Inflammatory macrophage treated with lipopolysaccharide for 1 hour (primary cell): ENCODE results near the gene ATF7IP2.
A peak's percentile ranks its signal among the peaks of the same experiment; 100 is the strongest.
"Not testable (repeated sequence)": the region's sequence is repeated elsewhere in the genome, so short reads cannot be mapped to it uniquely, and the experiment has no call there.

Experiments
- DNase-seq, 2 donors: peaks; one replicate each; pipeline ENCODE4 v3.0.0-alpha.2; 2020 to 2022

ATF7IP2 gene

DNA sequence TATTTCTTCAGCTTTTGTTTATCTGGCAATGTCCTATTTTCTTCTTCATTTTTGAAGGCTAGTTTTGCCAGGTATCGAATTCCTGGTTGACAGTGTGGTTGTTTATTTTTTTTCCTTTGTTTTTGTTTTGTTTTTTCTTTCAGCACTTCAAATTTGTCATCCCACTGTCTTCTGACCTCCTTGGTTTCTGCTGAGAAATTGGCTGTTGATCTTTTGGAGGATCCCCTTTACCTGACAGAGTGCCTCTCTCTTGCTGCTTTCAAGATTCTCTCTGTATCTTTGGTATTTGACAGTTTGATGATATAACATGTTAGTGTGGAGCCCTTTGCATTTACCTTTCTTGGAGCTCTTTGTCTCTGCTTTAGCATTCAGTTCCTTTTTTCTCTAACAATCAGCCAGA is 9.6 kb upstream of the ATF7IP2 start:
- no peak for DNase-seq

- DNase-seq, result no peak
These were observed 2.2 kb upstream of the ATF7IP2 start for GRCh38 chr16:10383626-10384025.

GRCh38 chr16:10386517-10387100 is 748 bp downstream of the ATF7IP2 start:
- DNase-seq, result peak in 1 of 2 donors; percentile 10

DNA sequence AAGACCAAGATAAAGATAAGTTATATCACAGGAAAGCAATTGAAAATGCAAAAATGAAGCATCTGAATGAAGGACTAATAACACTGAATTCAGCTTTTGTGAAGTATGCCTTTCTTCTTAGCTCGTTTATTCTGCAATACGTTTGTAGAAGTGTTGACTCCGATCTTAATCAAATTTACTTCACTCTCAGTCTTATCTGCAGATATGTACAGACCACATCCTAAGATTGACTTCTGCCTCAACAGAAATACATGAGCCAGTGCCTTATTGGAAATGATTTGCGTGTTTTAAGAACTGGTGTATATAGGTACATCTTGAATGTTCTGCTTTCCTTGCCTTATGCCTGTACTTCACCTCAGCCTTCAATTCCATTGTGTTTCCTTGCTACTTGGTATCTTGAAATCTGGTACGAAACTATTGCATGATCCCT is 1.3 kb downstream of the ATF7IP2 start:
- no peak for DNase-seq

GRCh38 chr16:10388988-10389387 is 3.1 kb downstream of the ATF7IP2 start:
- DNase-seq, result no peak

GRCh38 chr16:10390330-10390729 is 4.5 kb downstream of the ATF7IP2 start:
- no peak for DNase-seq

GRCh38 chr16:10390867-10391266 is 5.0 kb downstream of the ATF7IP2 start:
- DNase-seq, result no peak

- DNase-seq, result no peak
These were observed 5.5 kb downstream of the ATF7IP2 start for GRCh38 chr16:10391339-10391738.

DNA sequence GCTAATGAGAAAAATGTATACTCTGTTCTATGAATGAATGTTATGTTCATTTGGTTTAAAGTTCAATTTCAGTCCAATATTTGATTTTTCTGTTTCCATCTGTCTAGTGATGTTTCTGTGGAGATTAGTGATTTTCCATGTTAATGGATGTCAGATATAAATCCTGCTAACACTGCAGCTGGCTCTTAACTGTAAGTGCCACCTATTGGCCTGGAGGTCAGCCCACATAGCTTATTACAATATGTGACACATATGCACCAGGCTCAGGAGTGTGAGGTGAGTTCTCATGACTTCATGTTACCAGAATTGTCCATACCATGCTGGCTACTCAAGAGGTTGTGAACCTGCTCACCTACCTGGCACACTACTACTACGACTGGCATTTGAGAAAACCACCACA is 17.1 kb downstream of the ATF7IP2 start:
- no peak for DNase-seq

GRCh38 chr16:10405386-10405939 is 19.6 kb downstream of the ATF7IP2 start:
- no peak for DNase-seq

- DNase-seq, result no peak
These were observed 23.0 kb downstream of the ATF7IP2 start for GRCh38 chr16:10408824-10409381.

GRCh38 chr16:10409713-10410112 is 23.9 kb downstream of the ATF7IP2 start:
- DNase-seq, result not testable (repeated sequence)

- no peak for DNase-seq
These were observed 24.6 kb downstream of the ATF7IP2 start for GRCh38 chr16:10410469-10410868.

GRCh38 chr16:10412935-10413601 is 27.2 kb downstream of the ATF7IP2 start:
- no peak for DNase-seq

DNA sequence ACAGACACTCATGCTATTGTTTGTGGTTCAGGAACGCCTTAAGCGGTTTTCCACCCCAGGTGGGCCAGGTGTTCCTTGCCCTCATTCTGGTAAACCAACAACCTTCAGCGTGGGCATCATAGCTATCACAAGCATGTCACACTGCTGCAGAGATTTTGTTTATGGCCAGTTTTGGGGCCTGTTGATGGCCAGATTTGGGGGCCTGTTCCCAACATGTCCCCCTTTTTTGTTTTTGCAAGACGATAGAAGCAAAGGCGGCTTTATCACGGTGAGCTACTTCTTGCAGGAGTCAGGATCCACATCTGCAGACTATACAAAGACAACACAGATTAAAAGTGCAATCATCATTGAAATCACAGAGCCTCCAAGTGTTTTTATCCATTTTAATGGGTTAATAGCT is 32.3 kb downstream of the ATF7IP2 start:
- DNase-seq, result not testable (repeated sequence)

- DNase-seq, result no peak
These were observed 33.8 kb downstream of the ATF7IP2 start for GRCh38 chr16:10419701-10420100.

DNA sequence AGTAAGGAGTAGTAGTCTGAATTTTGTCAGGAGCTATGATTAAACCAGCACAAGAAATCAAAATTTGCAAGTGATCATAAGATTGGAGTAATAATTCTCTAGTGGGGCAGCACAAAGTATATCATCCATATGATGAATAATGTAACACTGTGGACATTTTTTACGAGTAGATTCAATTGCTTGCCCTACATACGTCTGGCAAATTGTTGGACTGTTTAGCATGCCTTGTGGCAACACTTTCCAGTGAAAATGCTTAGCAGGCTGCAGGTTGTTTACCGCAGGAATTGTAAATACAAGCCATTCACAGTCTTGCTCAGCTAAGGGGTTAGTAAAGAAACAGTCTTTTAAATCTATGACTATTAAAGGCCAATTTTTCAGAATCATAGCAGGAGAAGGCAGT is 35.7 kb downstream of the ATF7IP2 start:
- no peak for DNase-seq

DNA sequence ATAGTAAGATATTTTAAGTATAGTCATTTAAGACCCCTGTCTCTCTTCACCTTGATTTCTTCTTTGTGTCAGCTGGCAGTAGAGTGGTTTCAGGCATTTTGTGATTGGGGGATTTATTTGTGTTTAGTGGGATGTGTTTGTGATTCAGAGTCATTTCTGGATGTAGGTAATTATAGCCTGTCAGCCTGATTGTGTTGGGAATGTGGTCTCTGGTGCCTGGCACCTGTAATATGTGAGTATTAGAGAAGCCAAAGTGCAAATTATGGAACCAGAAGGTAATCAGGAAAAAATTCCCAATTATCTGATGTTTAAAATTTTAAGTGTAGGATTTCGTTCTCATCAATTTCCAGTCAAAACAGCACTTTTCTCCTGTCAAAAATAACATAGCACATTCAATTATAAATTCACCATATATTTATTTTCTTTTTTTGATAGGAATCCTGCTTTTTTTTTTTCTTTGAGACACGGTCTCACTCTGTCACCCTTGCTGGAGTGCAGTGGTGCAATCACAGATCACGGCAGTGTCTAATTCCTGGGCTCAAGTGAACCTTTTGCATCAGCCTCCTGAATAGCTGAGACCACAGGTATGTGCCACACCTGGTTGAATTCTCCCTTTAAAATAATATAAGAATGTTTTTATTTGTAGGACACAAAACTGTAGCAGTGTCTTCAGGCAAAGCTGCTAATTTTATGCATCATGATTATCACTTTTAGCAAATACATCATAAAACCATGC is 42.7 kb downstream of the ATF7IP2 start:
- DNase-seq, result no peak

- DNase-seq, result not testable (repeated sequence)
These were observed 43.6 kb downstream of the ATF7IP2 start for GRCh38 chr16:10429299-10429969.

DNA sequence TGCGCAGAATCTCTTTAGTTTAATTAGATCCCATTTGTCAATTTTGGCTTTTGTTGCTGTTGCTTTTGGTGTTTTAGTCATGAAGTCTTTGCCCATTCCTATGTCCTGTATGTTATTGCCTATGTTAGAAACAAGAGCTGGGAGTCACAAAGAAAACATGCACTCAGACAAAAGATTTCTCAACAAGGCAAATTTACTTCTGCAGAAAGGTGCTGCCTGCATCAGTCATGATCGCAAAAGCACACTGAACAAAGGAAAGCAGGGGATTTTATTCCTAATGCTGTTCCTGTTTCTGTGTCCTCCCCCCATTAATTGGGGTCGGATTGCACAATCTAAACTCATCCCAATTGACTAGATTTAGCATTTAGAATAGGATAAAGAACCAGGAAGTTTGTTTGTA is 55.9 kb downstream of the ATF7IP2 start:
- no peak for DNase-seq

GRCh38 chr16:10447289-10447688 is 61.4 kb downstream of the ATF7IP2 start:
- DNase-seq, result no peak

DNA sequence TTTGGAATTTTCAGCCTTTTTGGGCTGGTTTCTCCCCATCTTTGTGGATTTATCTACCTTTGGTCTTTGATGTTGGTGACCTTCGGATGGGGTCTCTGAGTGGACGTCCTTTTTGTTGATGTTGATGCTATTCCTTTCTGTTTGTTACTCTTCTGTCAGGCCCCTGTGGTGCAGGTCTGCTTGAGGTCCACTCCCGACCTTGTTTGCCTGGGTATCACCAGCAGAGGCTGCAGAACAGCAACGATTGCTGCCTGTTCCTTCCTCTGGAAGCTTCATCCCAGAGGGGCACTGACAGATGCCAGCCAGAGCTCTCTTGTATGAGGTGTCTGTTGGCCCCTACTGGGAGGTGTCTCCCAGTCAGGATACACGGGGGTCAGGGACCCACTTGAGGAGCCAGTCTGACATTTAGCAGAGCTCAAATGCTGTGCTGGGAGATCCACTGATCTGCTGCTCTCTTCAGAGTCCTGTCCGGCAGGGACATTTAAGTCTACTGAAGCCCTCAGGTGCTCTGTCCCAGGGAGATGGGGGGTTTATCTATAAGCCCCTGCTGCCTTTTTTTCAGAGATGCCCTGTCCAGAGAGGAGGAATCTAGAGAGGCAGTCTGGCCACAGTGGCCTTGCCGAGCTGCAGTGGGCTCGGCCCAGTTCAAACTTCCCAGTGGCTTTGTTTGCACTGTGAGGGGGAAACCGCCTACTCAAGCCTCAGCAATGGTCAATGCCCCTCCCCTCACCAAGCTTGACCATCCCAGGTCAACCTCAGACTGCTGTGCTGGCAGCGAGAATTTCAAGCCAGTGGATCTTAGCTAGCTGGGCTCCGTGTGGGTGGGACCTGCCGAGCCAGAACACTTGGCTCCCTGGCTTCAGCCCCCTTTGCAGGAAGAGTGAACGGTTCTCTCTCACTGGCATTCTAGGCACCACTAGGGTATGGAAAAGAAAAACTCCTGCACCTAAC is 66.6 kb downstream of the ATF7IP2 start:
- not testable (repeated sequence) for DNase-seq
